ENCODE data around the gene CDH22. TPM values are rescaled to one million over a fixed set of nuclear protein-coding genes. Genes with fewer than 3 reads are reported as not detected.

CDH22 gene
- total RNA-seq, 1 experiment from 2014 or later: not detected

DNA sequence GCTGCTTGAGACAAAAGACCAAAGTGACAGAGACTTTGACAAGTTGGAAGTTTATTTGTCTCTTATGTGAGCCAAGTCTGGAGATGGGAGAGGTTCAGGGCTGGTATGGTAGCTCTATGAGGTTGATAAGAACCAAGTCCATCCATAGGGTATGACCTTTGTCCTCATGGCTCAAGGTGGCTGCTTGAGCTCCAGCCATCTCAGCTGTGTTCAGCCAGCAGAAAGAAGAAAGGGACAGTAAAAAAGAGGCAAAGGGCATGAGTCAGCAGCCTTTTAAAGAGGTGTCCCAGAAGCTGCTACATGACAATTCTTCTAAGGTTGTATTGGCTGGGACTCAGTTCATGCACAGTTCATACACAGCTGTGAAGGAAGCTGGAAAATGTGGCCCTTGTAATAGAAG lies 141.2 kb downstream of the CDH22 start:
- BruUV-seq (replicated peaks): no TSS peak
- ChIA-PET POLR2A (no interaction called here), CTCF (no interaction called here)
- DNase-seq (ENCODE audit: low read depth, low spot score) (no peak), ATAC-seq (no peak)
- no peak overlapping the region for H3K4me3 ChIP-seq (ENCODE audit: low read depth in 2 of 2, low read length in 2 of 2)
- H3K4me1 ChIP-seq (ENCODE audit: control insufficient read depth, insufficient read depth, low read length): no peaks in the 10 kb centered on the region
- in situ Hi-C loops (cut with HindIII; ENCODE audit: low pct_unique_long_range_greater_than_20kb, low sequenced_read_pairs): no loop called here
- intact Hi-C loops (cut with micrococcal nuclease; ENCODE audit: unreplicated experiment): no loop called here
- peaks cover 7% of the 10 kb centered on the region; the same call in 1 of the 2 replicates for H3K27me3 ChIP-seq (ENCODE audit: control insufficient read depth, insufficient read depth, low read length)
- H3K36me3 ChIP-seq (ENCODE audit: control insufficient read depth, insufficient read depth, low read length): no peaks in the 10 kb centered on the region
- TF ChIP-seq POLR2AphosphoS5 (IDR thresholded peaks at IDR 0.05; ENCODE audit: low read depth, low read length) (no peak), SIN3A (IDR thresholded peaks at IDR 0.05; ENCODE audit: borderline replicate concordance, insufficient read depth, low read depth, low read length) (no peak), TCF7L2 (IDR thresholded peaks at IDR 0.05; ENCODE audit: low read depth, low read length) (no peak)
- TF ChIP-seq, protein P1, sequence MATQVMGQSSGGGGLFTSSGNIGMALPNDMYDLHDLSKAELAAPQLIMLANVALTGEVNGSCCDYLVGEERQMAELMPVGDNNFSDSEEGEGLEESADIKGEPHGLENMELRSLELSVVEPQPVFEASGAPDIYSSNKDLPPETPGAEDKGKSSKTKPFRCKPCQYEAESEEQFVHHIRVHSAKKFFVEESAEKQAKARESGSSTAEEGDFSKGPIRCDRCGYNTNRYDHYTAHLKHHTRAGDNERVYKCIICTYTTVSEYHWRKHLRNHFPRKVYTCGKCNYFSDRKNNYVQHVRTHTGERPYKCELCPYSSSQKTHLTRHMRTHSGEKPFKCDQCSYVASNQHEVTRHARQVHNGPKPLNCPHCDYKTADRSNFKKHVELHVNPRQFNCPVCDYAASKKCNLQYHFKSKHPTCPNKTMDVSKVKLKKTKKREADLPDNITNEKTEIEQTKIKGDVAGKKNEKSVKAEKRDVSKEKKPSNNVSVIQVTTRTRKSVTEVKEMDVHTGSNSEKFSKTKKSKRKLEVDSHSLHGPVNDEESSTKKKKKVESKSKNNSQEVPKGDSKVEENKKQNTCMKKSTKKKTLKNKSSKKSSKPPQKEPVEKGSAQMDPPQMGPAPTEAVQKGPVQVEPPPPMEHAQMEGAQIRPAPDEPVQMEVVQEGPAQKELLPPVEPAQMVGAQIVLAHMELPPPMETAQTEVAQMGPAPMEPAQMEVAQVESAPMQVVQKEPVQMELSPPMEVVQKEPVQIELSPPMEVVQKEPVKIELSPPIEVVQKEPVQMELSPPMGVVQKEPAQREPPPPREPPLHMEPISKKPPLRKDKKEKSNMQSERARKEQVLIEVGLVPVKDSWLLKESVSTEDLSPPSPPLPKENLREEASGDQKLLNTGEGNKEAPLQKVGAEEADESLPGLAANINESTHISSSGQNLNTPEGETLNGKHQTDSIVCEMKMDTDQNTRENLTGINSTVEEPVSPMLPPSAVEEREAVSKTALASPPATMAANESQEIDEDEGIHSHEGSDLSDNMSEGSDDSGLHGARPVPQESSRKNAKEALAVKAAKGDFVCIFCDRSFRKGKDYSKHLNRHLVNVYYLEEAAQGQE (IDR thresholded peaks at IDR 0.05; ENCODE audit: insufficient read depth in 1 of 2, low read depth in 2 of 2, low read length in 1 of 2): no peak
- TF ChIP-seq, protein P2, sequence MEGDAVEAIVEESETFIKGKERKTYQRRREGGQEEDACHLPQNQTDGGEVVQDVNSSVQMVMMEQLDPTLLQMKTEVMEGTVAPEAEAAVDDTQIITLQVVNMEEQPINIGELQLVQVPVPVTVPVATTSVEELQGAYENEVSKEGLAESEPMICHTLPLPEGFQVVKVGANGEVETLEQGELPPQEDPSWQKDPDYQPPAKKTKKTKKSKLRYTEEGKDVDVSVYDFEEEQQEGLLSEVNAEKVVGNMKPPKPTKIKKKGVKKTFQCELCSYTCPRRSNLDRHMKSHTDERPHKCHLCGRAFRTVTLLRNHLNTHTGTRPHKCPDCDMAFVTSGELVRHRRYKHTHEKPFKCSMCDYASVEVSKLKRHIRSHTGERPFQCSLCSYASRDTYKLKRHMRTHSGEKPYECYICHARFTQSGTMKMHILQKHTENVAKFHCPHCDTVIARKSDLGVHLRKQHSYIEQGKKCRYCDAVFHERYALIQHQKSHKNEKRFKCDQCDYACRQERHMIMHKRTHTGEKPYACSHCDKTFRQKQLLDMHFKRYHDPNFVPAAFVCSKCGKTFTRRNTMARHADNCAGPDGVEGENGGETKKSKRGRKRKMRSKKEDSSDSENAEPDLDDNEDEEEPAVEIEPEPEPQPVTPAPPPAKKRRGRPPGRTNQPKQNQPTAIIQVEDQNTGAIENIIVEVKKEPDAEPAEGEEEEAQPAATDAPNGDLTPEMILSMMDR (IDR thresholded peaks at IDR 0.05): no peak
- H3K27ac ChIP-seq (ENCODE audit: low read length): no peak overlapping the region
- no peaks in the 10 kb centered on the region for H3K9me3 ChIP-seq (ENCODE audit: control insufficient read depth, insufficient read depth, low read depth, low read length)

DNA sequence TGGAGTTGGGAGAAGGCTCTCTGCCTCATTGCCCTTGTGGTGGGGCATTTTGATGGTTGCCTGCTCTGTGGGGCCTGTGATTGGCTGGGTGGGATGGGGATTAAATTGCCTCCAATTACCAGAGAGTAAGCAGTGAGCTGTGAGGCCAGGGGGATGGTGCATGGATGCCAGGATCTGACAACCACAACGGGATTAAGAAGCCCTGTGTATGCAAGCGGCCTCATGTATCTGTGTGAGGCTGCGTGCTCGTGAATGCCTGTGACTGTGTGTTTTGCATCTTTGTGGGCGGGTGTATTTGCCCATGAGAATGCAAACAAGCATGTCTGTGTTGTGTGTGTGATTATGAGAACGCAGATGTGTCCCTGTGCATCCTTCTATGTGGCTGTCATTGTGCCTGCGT lies 144.0 kb downstream of the CDH22 start:
- no TSS peak for BruUV-seq (replicated peaks)
- in situ Hi-C loops (cut with HindIII; ENCODE audit: low pct_unique_long_range_greater_than_20kb, low sequenced_read_pairs): no loop called here
- TF ChIP-seq SIN3A (IDR thresholded peaks at IDR 0.05; ENCODE audit: borderline replicate concordance, insufficient read depth, low read depth, low read length) (no peak), TCF7L2 (IDR thresholded peaks at IDR 0.05; ENCODE audit: low read depth, low read length) (no peak), POLR2AphosphoS5 (IDR thresholded peaks at IDR 0.05; ENCODE audit: low read depth, low read length) (no peak)
- TF ChIP-seq, protein P2 (IDR thresholded peaks at IDR 0.05): no peak
- TF ChIP-seq, protein P1 (IDR thresholded peaks at IDR 0.05; ENCODE audit: insufficient read depth in 1 of 2, low read depth in 2 of 2, low read length in 1 of 2): no peak
- CTCF ChIA-PET: no interaction called here
- H3K27me3 ChIP-seq (ENCODE audit: control insufficient read depth, insufficient read depth, low read length): peaks cover 3% of the 10 kb centered on the region; the same call in 1 of the 2 replicates
- POLR2A ChIA-PET: no interaction called here
- H3K36me3 ChIP-seq (ENCODE audit: control insufficient read depth, insufficient read depth, low read length): no peaks in the 10 kb centered on the region
- H3K27ac ChIP-seq (ENCODE audit: low read length): no peak overlapping the region
- DNase-seq (ENCODE audit: low read depth, low spot score) (no peak), ATAC-seq (no peak)
- no peaks in the 10 kb centered on the region for H3K4me1 ChIP-seq (ENCODE audit: control insufficient read depth, insufficient read depth, low read length)
- H3K4me3 ChIP-seq (ENCODE audit: low read depth in 2 of 2, low read length in 2 of 2): no peak overlapping the region
- intact Hi-C loops (cut with micrococcal nuclease; ENCODE audit: unreplicated experiment): no loop called here
- H3K9me3 ChIP-seq (ENCODE audit: control insufficient read depth, insufficient read depth, low read depth, low read length): no peaks in the 10 kb centered on the region
